Endometrial microvascular endothelial cells (primary cell): ENCODE results near the gene PRIM1. TPM values are rescaled to one million over a fixed set of nuclear protein-coding genes. Genes with fewer than 3 reads are reported as not detected.

Experiments
- in situ Hi-C: cut with HindIII; loops from 2 replicates; pipeline ENCODE4 v1.10.0; 2017; ENCODE audit warnings: low sequenced_read_pairs, low pct_unique_long_range_greater_than_20kb; ENCODE audit errors: inconsistent ontology term
- total RNA-seq: library from RNA; depleted of rRNA; stranded (reverse); fragments of >200 nt; gene quantifications from one replicate; pipeline ENCODE4 v1.2.3, GENCODE V29; 2015; ENCODE audit errors: inconsistent ontology term

PRIM1 gene
- total RNA-seq, 1 donor from 2014 or later, result 17.3 TPM

DNA sequence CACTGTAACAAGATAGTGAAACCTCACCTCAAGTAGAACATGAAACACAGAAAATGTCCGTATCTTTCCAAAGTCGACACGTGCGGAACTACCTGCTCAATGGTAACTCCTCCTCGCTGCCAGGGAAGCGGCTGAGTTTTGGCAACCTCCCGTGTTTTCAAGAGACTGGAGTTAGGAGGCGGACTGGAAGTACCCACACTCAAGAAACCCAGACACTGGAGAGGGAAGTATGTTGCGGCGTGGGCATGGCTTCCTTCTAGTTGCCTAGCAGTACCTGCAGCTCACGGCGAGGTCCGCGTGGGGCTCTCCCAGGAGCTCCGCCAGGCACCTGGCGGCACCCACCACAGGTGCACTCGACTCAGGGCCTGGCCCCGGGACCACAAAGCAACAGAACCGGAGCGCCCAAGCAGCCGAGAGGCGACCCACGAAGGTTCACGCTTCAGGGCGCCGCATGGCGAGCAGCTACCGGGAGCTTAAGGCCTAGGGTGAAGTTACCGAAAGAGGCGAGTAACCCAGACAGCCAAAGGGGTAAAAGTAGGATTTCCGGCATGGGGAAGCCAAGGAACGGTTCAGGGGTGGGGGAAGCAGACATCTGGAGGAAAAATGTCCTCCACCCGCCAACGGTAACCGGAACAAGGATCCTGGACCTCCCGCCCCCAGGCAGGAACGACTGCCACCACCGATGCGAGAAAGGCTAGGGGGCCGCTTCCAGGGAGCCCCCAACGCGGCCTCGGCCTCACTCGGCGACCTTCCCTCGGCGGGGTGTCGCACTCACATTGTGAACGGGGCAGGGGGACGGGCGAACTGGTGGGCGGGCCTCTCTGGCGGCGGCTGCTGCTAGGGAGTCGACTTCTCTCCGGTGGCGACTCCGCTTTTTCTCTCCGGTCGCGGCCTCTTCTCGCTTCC lies 64.6 kb downstream of the PRIM1 start:
- in situ Hi-C loops, result no loop called here

GRCh38 chr12:56684745-56685359 lies 67.3 kb downstream of the PRIM1 start:
- in situ Hi-C loops, result no loop called here

DNA sequence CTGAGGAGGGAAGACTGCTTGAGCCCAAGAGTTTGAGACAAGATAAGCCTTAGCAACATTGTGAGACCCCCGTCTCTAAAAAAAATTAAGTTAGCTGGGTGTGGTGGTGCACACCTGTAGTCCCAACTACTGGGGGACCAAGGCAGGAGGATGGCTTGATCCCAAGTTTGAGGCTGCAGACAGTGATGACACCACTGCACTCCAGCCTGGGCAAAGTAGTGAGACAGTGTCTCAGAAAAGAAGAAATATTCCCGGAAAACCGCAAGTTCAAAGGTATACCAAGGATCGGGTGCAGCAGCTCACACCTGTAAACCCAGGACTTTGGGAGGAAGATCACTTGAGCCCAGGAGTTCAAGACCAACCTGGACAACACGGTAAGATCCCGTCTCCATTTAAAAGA lies 69.8 kb downstream of the PRIM1 start:
- in situ Hi-C loops, result no loop called here

Other genes with a start within 250 kb of the PRIM1 start
- 48.0 TPM for gene RBMS2, start 230.5 kb downstream of the PRIM1 start, total RNA-seq
- 34.2 TPM for gene BAZ2A, start 122.0 kb downstream of the PRIM1 start, total RNA-seq
- gene ATP5F1B, start 106.3 kb downstream of the PRIM1 start, total RNA-seq, result 703 TPM
- 169 TPM for gene PTGES3, start 64.0 kb downstream of the PRIM1 start, total RNA-seq
- gene NACA, start 27.0 kb downstream of the PRIM1 start, total RNA-seq, result 1,325 TPM
- not detected for gene HSD17B6, start 11.0 kb upstream of the PRIM1 start, total RNA-seq
- not detected for gene SDR9C7, start 182.1 kb upstream of the PRIM1 start, total RNA-seq
- not detected for gene RDH16, start 205.3 kb upstream of the PRIM1 start, total RNA-seq